SK-N-SH (cell line): ENCODE measurements around the gene EIF5. TPM values are rescaled to one million over a fixed set of nuclear protein-coding genes. Genes with fewer than 3 reads are reported as not detected.

Experiments used
- CTCF ChIA-PET: fragments of 300-600, 350-600 bp; formaldehyde crosslinking; extraction: SDS; loops from one replicate; lab custom pipeline; 2021; lab: Yijun Ruan, JAX
- POLR2A ChIA-PET: fragments of 350-600 bp; sonication (Branson Sonifier 250); formaldehyde crosslinking; extraction: SDS; loops from one replicate; lab custom pipeline; 2020; ENCODE audit warnings: antibody characterized with exemption, inconsistent platforms; lab: Yijun Ruan, JAX
- DNase-seq: peaks from one replicate; pipeline ENCODE4 v3.0.0; 2012
- H2AFZ ChIP-seq: fragments of 200-600 bp; sonication (generic); 2 replicates; pipeline ENCODE4 v1.8.1; 2016; ENCODE audit warnings: antibody characterized with exemption, mild to moderate bottlenecking, low read depth
- H3F3A ChIP-seq: fragments of 200-600 bp; sonication (generic); replicated peaks from 2 replicates; pipeline ENCODE3; 2016; ENCODE audit warnings: antibody characterized with exemption, mild to moderate bottlenecking; ENCODE audit not compliant: insufficient read depth
- H3K27ac ChIP-seq, 2 experiments: fragments of 200-500 bp in 1 of 2; fragments of 200-600 bp in 1 of 2; sonication (Bioruptor generic) in 1 of 2; sonication (generic), shearing (Covaris generic) in 1 of 2; 2 replicates each; pipeline versions ENCODE4 v1.5.1 to v1.6.1; 2014 to 2016; ENCODE audit warnings: low read depth in 2 of 2, inconsistent platforms in 1 of 2, low read length in 1 of 2, mild to moderate bottlenecking in 1 of 2, mixed read lengths in 1 of 2
- H3K27me3 ChIP-seq: fragments of 200-600 bp; sonication (generic), shearing (Covaris generic); 2 replicates; pipeline ENCODE4 v1.6.1; 2016; ENCODE audit warnings: mixed run types; ENCODE audit not compliant: insufficient read depth
- H3K36me3 ChIP-seq, 2 experiments: fragments of 200-500 bp in 1 of 2; fragments of 200-600 bp in 1 of 2; sonication (Bioruptor generic) in 1 of 2; sonication (generic) in 1 of 2; replicated peaks in 1 of 2; 2 replicates each; pipeline versions ENCODE3 to v1.5.1; 2014 to 2016; ENCODE audit warnings: low read length in 1 of 2, mild to moderate bottlenecking in 1 of 2; ENCODE audit not compliant: insufficient read depth in 2 of 2, control insufficient read depth in 1 of 2
- H3K4me1 ChIP-seq, 2 experiments: fragments of 200-500 bp in 1 of 2; fragments of 200-600 bp in 1 of 2; sonication (Bioruptor generic) in 1 of 2; sonication (generic), shearing (Covaris generic) in 1 of 2; 2 replicates each; pipeline versions ENCODE4 v1.5.1 to v1.6.1; 2014 to 2016; ENCODE audit warnings: low read depth in 1 of 2, low read length in 1 of 2, mixed run types in 1 of 2; ENCODE audit not compliant: insufficient read depth in 2 of 2, control insufficient read depth in 1 of 2
- H3K4me2 ChIP-seq: fragments of 200-600 bp; sonication (generic), shearing (Covaris generic); 2 replicates; pipeline ENCODE4 v1.6.1; 2017; ENCODE audit warnings: mixed run types
- H3K4me3 ChIP-seq, 2 experiments: fragments of 200-500 bp in 1 of 2; fragments of 200-600 bp in 1 of 2; sonication (Bioruptor generic) in 1 of 2; sonication (generic), shearing (Covaris generic) in 1 of 2; 2 replicates each; pipeline versions ENCODE4 v1.5.1 to v1.8.1; 2014 to 2016; ENCODE audit warnings: low read depth in 2 of 2, inconsistent platforms in 1 of 2, low read length in 1 of 2, mild to moderate bottlenecking in 1 of 2, mixed read lengths in 1 of 2, moderate library complexity in 1 of 2
- H3K79me2 ChIP-seq: fragments of 200-600 bp; sonication (generic); 2 replicates; pipeline ENCODE4 v1.8.1; 2017; ENCODE audit warnings: mild to moderate bottlenecking; ENCODE audit not compliant: insufficient read depth
- H3K9ac ChIP-seq: fragments of 200-600 bp; sonication (generic); 2 replicates; pipeline ENCODE4 v1.6.1; 2017; ENCODE audit warnings: mixed run types
- H3K9me2 ChIP-seq: fragments of 200-600 bp; sonication (generic); 2 replicates; pipeline ENCODE4 v1.6.1; 2017; ENCODE audit warnings: mixed run types
- H3K9me3 ChIP-seq: fragments of 200-600 bp; sonication (generic); 2 replicates; pipeline ENCODE4 v1.6.1; 2017; ENCODE audit warnings: mixed run types, mild to moderate bottlenecking, moderate library complexity
- H4K20me1 ChIP-seq: fragments of 200-600 bp; sonication (generic); 2 replicates; pipeline ENCODE4 v1.6.1; 2017; ENCODE audit warnings: mild to moderate bottlenecking, mixed run types; ENCODE audit not compliant: insufficient read depth
- EP300 ChIP-seq, 2 experiments: IDR thresholded peaks; 2 replicates each; pipeline versions ENCODE4 v1.4.0 to v1.6.1; 2012; ENCODE audit warnings: borderline replicate concordance in 1 of 2, low read depth in 1 of 2, low read length in 1 of 2
- GABPA ChIP-seq: IDR thresholded peaks from 2 replicates; pipeline ENCODE4 v1.4.0; 2012; ENCODE audit warnings: low read depth, mild to moderate bottlenecking
- GATA2 ChIP-seq: sonication (generic); formaldehyde crosslinking; IDR thresholded peaks from 2 replicates; pipeline ENCODE4 v1.5.0; 2020; ENCODE audit warnings: mild to moderate bottlenecking, missing genetic modification reagents
- JUND ChIP-seq: IDR thresholded peaks from 2 replicates; pipeline ENCODE4 v1.4.0; 2012
- MEF2A ChIP-seq: IDR thresholded peaks from 2 replicates; pipeline ENCODE4 v1.4.0; 2012; ENCODE audit warnings: low read depth, borderline replicate concordance
- MXI1 ChIP-seq: IDR thresholded peaks from 2 replicates; pipeline ENCODE4 v1.6.1; 2012; ENCODE audit warnings: mild to moderate bottlenecking, low read depth, low read length, improper control_type of control experiment
- POLR2AphosphoS5 ChIP-seq: IDR thresholded peaks from 2 replicates; pipeline ENCODE4 v1.6.1; 2012; ENCODE audit warnings: low read depth, low read length
- RFX5 ChIP-seq: IDR thresholded peaks from 2 replicates; pipeline ENCODE4 v1.6.1; 2012; ENCODE audit warnings: mild to moderate bottlenecking, improper control_type of control experiment, low read length
- TCF12 ChIP-seq: IDR thresholded peaks from 2 replicates; pipeline ENCODE4 v1.4.0; 2012
- TEAD4 ChIP-seq: IDR thresholded peaks from 2 replicates; pipeline ENCODE4 v1.4.0; 2012; ENCODE audit warnings: mild to moderate bottlenecking, borderline replicate concordance; ENCODE audit not compliant: insufficient read depth
- WGBS: methylation state at CpG from one replicate; pipeline ENCODE4 v1.1.6; 2017; ENCODE audit warnings: low lambda C conversion rate; 5-methylcytosine and 5-hydroxymethylcytosine counted together
- polyA plus RNA-seq, 3 experiments: library from polyadenylated mRNA; depleted of rRNA; stranded (reverse); fragments of >200 nt; gene quantifications; 2 replicates each; pipeline ENCODE4 v1.2.3, GENCODE V29; 2012
- TF ChIP-seq, protein P1 (sequence below): IDR thresholded peaks from 2 replicates; pipeline ENCODE4 v1.4.0; 2012; ENCODE audit warnings: low read depth, borderline replicate concordance
- TF ChIP-seq, protein P2 (sequence below): IDR thresholded peaks from 2 replicates; pipeline ENCODE4 v1.6.1; 2012; ENCODE audit warnings: mild to moderate bottlenecking, low read depth, low read length, moderate library complexity
- TF ChIP-seq, protein P3 (sequence below): IDR thresholded peaks from 2 replicates; pipeline ENCODE4; 2012

Gene EIF5
- polyA plus RNA-seq, 1 of the 3 experiments (the other 2 are of a cell fraction): 127 TPM

DNA sequence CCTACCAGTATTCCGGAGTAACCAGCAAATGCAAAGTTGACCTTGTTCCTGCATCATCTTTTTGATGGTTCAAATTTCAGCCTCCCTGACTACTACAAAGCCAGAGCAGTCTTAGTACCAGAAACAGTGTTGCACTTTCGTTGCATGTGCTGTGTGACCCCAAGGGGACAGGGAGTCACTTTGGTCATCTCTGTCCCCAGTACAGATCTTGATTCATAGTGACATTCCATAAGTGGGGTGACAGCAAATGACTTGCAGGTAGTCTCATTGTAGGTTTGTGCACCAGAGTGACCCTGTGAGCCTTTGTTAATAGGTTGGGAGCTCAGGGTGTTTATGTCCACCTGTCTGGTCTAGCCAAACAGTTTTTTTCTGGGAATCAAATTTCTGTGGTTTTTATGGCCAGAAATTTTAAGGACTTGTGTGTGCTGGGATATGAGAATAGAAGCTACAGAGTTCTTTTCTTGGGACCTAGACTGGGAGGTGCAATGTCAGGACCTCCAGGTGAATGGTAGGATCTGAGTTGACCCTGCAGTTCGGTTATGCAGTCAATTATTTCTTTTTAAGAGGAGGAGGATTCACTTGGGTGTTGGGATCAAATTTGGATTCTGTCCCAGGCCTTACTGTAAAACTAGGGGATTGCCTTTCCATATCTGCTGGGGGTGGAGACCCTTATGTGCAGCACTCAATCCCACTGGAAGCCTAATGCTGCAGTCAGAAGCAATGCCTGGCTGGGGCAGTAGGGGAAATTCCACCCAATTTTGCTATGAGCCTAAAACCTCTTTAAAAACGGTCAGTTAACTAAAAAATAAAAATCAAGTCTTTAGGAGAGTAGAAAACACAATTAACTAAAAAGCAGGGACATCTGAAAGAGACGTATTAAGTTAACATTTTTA is 10.1 kb downstream of the EIF5 start:
- 89% methylated on average over 5 of the region's 5 CpGs for WGBS

DNA sequence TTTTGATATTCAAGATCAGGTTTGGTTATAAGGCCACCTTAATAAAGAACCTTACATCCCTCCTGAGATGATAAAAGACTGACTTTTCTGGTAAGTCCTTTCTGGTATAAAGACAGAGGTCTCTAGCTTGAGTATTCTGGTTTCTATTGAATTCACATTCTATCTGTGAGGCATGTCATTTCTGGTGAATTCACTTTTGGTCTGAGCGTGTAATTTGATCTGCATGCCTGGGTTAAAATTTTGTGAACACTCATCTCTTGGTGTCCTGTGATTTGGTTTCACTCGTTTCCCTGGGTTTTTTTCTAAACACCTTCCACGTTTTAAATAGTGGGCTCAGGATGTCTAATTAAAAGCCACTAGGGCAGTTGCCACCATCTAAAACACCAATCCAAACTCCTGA is 12.2 kb downstream of the EIF5 start:
- CTCF ChIA-PET: interaction anchor here (1.7 kb wide), 1 partner anchor 11 kb away, joined by 4 read pairs; no protein-coding TSS in a partner anchor
- H3K4me2 ChIP-seq: no peak overlapping the region

More for the DNA sequence above, 10.1 kb downstream of the EIF5 start:
- no peak overlapping the region for H3K4me3 ChIP-seq
- ChIA-PET CTCF (interaction anchor here (0.9 to 4.8 kb wide), 5 partner anchors 10 to 239 kb away, joined by 3 to 19 read pairs (median 8); no protein-coding TSS in a partner anchor), POLR2A (interaction anchor here (4.0 kb wide), 1 partner anchor 10 kb away, joined by 21 read pairs; the partner anchor contains the start of gene EIF5)
- H3K27me3 ChIP-seq: no peaks in the 10 kb centered on the region
- peaks cover 6% of the 10 kb centered on the region; the same call in 1 of the 2 replicates for H3K79me2 ChIP-seq
- H3K4me1 ChIP-seq: no peaks in the 10 kb centered on the region
- H3K9ac ChIP-seq: no peak overlapping the region
- no peak overlapping the region for H3K27ac ChIP-seq
- H3K36me3 ChIP-seq: peaks cover 60% of the 10 kb centered on the region in 2 experiments
- peaks cover 24% of the 10 kb centered on the region for H4K20me1 ChIP-seq
- H2AFZ ChIP-seq: no peak overlapping the region
- H3F3A ChIP-seq: peaks cover 70% of the 10 kb centered on the region
- no peaks in the 10 kb centered on the region for H3K9me2 ChIP-seq
- no peak overlapping the region for H3K4me2 ChIP-seq
- no peak for DNase-seq
- H3K9me3 ChIP-seq: no peaks in the 10 kb centered on the region
- TF ChIP-seq POLR2AphosphoS5 (peak; percentile 25; the same call in 1 of the 2 replicates), GABPA (no peak)

More for the DNA sequence above, 12.2 kb downstream of the EIF5 start:
- no peaks in the 10 kb centered on the region for H3K27me3 ChIP-seq
- DNase-seq: no peak
- peaks cover 38 to 39% of the 10 kb centered on the region in 2 experiments for H3K36me3 ChIP-seq
- H3K9me3 ChIP-seq: no peaks in the 10 kb centered on the region
- peaks cover 51% of the 10 kb centered on the region for H3F3A ChIP-seq
- H3K9ac ChIP-seq: no peak overlapping the region
- no peaks in the 10 kb centered on the region for H3K79me2 ChIP-seq
- peaks cover 9% of the 10 kb centered on the region; the same call in 1 of the 2 replicates for H4K20me1 ChIP-seq
- POLR2A ChIA-PET: interaction anchor here (0.6 to 4.0 kb wide), 2 partner anchors 12 to 88 kb away, joined by 3 to 21 read pairs; partner anchors contain the start of gene EIF5
- TF ChIP-seq TCF12: no peak
- TF ChIP-seq MEF2A: no peak
- TF ChIP-seq, protein P1, sequence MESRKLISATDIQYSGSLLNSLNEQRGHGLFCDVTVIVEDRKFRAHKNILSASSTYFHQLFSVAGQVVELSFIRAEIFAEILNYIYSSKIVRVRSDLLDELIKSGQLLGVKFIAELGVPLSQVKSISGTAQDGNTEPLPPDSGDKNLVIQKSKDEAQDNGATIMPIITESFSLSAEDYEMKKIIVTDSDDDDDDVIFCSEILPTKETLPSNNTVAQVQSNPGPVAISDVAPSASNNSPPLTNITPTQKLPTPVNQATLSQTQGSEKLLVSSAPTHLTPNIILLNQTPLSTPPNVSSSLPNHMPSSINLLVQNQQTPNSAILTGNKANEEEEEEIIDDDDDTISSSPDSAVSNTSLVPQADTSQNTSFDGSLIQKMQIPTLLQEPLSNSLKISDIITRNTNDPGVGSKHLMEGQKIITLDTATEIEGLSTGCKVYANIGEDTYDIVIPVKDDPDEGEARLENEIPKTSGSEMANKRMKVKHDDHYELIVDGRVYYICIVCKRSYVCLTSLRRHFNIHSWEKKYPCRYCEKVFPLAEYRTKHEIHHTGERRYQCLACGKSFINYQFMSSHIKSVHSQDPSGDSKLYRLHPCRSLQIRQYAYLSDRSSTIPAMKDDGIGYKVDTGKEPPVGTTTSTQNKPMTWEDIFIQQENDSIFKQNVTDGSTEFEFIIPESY: no peak
- TF ChIP-seq GATA2 (CRISPR knock-in tag): no peak
- TF ChIP-seq POLR2AphosphoS5: no peak
- TF ChIP-seq MXI1: no peak
- no peak for TF ChIP-seq TEAD4
- TF ChIP-seq, protein P2, sequence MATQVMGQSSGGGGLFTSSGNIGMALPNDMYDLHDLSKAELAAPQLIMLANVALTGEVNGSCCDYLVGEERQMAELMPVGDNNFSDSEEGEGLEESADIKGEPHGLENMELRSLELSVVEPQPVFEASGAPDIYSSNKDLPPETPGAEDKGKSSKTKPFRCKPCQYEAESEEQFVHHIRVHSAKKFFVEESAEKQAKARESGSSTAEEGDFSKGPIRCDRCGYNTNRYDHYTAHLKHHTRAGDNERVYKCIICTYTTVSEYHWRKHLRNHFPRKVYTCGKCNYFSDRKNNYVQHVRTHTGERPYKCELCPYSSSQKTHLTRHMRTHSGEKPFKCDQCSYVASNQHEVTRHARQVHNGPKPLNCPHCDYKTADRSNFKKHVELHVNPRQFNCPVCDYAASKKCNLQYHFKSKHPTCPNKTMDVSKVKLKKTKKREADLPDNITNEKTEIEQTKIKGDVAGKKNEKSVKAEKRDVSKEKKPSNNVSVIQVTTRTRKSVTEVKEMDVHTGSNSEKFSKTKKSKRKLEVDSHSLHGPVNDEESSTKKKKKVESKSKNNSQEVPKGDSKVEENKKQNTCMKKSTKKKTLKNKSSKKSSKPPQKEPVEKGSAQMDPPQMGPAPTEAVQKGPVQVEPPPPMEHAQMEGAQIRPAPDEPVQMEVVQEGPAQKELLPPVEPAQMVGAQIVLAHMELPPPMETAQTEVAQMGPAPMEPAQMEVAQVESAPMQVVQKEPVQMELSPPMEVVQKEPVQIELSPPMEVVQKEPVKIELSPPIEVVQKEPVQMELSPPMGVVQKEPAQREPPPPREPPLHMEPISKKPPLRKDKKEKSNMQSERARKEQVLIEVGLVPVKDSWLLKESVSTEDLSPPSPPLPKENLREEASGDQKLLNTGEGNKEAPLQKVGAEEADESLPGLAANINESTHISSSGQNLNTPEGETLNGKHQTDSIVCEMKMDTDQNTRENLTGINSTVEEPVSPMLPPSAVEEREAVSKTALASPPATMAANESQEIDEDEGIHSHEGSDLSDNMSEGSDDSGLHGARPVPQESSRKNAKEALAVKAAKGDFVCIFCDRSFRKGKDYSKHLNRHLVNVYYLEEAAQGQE: no peak
- no peak for TF ChIP-seq RFX5
- TF ChIP-seq EP300 (IDR thresholded peaks at IDR 0.05; ENCODE audit: borderline replicate concordance in 1 of 2, low read depth in 1 of 2, low read length in 1 of 2): no peak
- no peak for TF ChIP-seq JUND
- TF ChIP-seq, protein P3, sequence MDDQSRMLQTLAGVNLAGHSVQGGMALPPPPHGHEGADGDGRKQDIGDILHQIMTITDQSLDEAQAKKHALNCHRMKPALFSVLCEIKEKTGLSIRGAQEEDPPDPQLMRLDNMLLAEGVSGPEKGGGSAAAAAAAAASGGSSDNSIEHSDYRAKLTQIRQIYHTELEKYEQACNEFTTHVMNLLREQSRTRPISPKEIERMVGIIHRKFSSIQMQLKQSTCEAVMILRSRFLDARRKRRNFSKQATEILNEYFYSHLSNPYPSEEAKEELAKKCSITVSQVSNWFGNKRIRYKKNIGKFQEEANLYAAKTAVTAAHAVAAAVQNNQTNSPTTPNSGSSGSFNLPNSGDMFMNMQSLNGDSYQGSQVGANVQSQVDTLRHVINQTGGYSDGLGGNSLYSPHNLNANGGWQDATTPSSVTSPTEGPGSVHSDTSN: no peak
- TF ChIP-seq, all 33 proteins: peak for 0
- WGBS: 45% methylated on average over 3 of the region's 3 CpGs
- no peak overlapping the region for H3K27ac ChIP-seq
- no peak overlapping the region for H3K4me3 ChIP-seq
- H2AFZ ChIP-seq: no peak overlapping the region
- no peaks in the 10 kb centered on the region for H3K9me2 ChIP-seq
- no peaks in the 10 kb centered on the region for H3K4me1 ChIP-seq
